Spleen (tissue), 7 donors: ENCODE measurements around the gene HBG1.

Source experiments
- CTCF ChIP-seq, 11 experiments: fragments of 200-600 bp in 7 of 11; fragments of 450-650 bp in 4 of 11; sonication (generic) in 4 of 11; IDR thresholded peaks in 8 of 11; conservative IDR thresholded peaks in 3 of 11; 1 replicate in 7 of 11; 2 replicates in 4 of 11; pipeline versions ENCODE4 v1.4.0 to v1.8.0; 2016 to 2021; ENCODE audit warnings: antibody characterized with exemption in 11 of 11, inconsistent platforms in 4 of 11, mild to moderate bottlenecking in 1 of 11
- POLR2A ChIP-seq, 3 donors: fragments of 450-650 bp; IDR thresholded peaks; one replicate each; pipeline ENCODE4 v1.5.1; 2017; ENCODE audit warnings: antibody characterized with exemption in 3 of 3, mild to moderate bottlenecking in 1 of 3
- POLR2AphosphoS5 ChIP-seq, 3 donors: sonication (generic); formaldehyde crosslinking; IDR thresholded peaks; one replicate each; pipeline ENCODE4 v1.5.1; 2017; ENCODE audit warnings: antibody characterized with exemption in 3 of 3
- donor health status: DM: no; HTN: no; CAD: no; lungs with moderate emphysema.
- donor health status: DM: no; HTN: no; CAD: no.
- donor health status: DM: no; HTN: no; CAD: no.

DNA sequence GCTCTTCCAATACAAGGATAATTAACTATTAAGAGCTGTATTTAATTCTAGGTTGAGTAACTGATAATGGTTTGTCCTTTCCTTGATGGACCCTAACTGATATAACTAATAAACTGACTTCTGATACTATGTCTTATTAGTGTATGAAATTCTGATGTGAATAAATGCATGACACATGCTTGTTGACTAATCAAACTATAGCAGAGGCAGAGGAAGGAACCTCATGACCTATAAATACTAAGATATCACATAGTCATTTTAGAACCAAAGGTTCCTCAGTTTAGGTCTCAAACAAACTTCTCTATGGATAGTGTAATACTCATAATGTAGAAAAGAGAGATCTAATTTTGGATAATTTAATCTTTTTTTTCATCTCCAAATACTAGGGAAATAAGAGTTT, 10.6 kb downstream of the HBG1 start:
- TF ChIP-seq CTCF (IDR thresholded peaks at IDR 0.05 in 8 of 11, conservative IDR thresholded peaks at IDR 0.05 in 3 of 11) (no peak), POLR2A (IDR thresholded peaks at IDR 0.05) (no peak), POLR2AphosphoS5 (IDR thresholded peaks at IDR 0.05) (no peak)
